ENCODE data around the gene FADS2. TPM values are rescaled to one million over a fixed set of nuclear protein-coding genes. Genes with fewer than 3 reads are reported as not detected.

The FADS2 gene
- total and polyA plus RNA-seq, 3 donors from 2014 or later: 73.5 to 123 (median 80.8) TPM

DNA sequence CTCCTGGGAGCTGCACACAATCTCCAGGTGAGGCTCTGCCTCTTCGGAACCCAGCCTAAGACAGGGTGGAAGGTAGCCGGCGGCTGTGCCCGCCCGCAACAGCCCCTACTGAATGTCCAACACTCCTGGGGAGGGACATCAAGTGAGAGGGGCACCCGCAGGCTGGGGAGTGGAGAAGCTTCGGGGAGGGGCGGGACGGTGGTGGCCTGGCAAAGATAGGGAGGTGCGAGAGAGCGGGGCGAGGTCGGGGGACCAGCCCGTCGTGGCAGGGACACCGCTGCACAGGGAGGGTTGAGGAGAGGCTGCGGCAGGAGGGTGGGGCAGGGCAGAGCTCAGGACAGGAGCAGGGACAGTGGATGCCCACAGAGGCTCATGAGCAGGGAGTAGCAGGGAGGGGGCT lies 72.2 kb downstream of the FADS2 start:
- 84 to 88% methylated on average over 17 of the region's 17 CpGs for WGBS, 2 donors
- H3K36me3 ChIP-seq (ENCODE audit: low read depth, missing control alignments): no peaks in the 10 kb centered on the region
- peaks cover 28% of the 10 kb centered on the region for H3K4me1 ChIP-seq
- no peak overlapping the region for H3K4me3 ChIP-seq
- TF ChIP-seq, protein P1, sequence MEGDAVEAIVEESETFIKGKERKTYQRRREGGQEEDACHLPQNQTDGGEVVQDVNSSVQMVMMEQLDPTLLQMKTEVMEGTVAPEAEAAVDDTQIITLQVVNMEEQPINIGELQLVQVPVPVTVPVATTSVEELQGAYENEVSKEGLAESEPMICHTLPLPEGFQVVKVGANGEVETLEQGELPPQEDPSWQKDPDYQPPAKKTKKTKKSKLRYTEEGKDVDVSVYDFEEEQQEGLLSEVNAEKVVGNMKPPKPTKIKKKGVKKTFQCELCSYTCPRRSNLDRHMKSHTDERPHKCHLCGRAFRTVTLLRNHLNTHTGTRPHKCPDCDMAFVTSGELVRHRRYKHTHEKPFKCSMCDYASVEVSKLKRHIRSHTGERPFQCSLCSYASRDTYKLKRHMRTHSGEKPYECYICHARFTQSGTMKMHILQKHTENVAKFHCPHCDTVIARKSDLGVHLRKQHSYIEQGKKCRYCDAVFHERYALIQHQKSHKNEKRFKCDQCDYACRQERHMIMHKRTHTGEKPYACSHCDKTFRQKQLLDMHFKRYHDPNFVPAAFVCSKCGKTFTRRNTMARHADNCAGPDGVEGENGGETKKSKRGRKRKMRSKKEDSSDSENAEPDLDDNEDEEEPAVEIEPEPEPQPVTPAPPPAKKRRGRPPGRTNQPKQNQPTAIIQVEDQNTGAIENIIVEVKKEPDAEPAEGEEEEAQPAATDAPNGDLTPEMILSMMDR (IDR thresholded peaks at IDR 0.05): no peak
- no peak for TF ChIP-seq POLR2A (IDR thresholded peaks at IDR 0.05)
- intact Hi-C loops (cut with DNase I; ENCODE audit: low total_unique reads): no loop called here
- H3K27ac ChIP-seq: peak overlapping the region in 1 of 2 donors; percentile 62
- no peak for DNase-seq
- H3K9me3 ChIP-seq: no peaks in the 10 kb centered on the region
- no peaks in the 10 kb centered on the region for H3K27me3 ChIP-seq

DNA sequence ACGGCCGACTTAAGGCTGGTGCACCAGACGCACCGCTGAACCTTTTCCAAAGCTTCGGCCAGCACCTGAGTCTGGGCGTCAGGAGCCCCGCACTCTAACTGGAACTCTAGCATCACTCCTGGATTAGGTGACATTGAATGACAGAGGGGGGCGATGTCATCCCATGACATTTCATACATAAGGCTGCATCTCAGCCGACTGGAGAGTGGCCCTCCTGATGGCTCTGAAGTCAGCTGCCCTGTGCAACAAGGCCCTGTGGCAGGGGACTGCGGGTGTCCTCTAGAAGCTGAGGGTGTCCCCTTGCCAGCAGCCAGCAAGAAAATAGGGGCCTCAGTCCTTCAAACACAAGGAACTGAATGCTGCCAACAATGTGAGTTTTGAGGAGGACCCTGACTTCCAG lies 73.3 kb downstream of the FADS2 start:
- peaks cover 28% of the 10 kb centered on the region for H3K4me1 ChIP-seq
- intact Hi-C loops (cut with DNase I; ENCODE audit: low total_unique reads): no loop called here
- H3K27ac ChIP-seq: peak overlapping the region in 1 of 2 donors; percentile 41
- DNase-seq: no peak
- no peaks in the 10 kb centered on the region for H3K27me3 ChIP-seq
- H3K36me3 ChIP-seq (ENCODE audit: low read depth, missing control alignments): no peaks in the 10 kb centered on the region
- no peaks in the 10 kb centered on the region for H3K9me3 ChIP-seq
- 77 to 95% methylated on average over 6 to 10 of the region's 10 CpGs for WGBS, 2 donors
- no peak for TF ChIP-seq POLR2A (IDR thresholded peaks at IDR 0.05)
- TF ChIP-seq, protein P1 (IDR thresholded peaks at IDR 0.05): no peak
- no peak overlapping the region for H3K4me3 ChIP-seq

DNA sequence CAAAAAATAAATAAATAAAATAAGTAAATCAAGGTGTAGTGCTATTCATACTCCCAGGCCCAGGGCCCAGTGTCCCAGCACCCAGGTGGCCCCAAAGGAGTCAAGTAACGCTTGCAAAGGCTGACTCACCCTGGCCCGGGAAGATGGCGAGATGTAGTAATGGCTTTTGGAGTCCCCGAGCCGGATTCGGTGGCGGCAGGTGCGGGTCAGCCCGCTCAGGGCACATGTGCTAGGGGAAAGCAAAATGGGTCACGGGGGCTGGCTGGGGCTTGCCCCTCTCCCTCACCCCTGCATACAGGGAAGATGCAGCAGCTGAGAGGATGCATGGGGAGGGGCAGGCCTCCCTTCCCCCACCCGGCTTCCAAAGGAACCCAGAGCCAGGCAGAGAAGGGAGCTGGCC lies 74.2 kb downstream of the FADS2 start:
- DNase-seq: no peak
- Histone ChIP-seq H3K27ac (peak overlapping the region in 1 of 2 donors; percentile 41), H3K4me1 (peaks cover 28% of the 10 kb centered on the region), H3K36me3 (ENCODE audit: low read depth, missing control alignments) (no peaks in the 10 kb centered on the region), H3K27me3 (no peaks in the 10 kb centered on the region), H3K9me3 (no peaks in the 10 kb centered on the region), H3K4me3 (no peak overlapping the region)
- intact Hi-C loops (cut with DNase I; ENCODE audit: low total_unique reads): no loop called here
- 87% methylated on average over 11 of the region's 11 CpGs; no CpG with 5 or more reads in 1 of the 2 donors for WGBS, 2 donors
- TF ChIP-seq, protein P1 (IDR thresholded peaks at IDR 0.05): no peak
- no peak for TF ChIP-seq POLR2A (IDR thresholded peaks at IDR 0.05)

DNA sequence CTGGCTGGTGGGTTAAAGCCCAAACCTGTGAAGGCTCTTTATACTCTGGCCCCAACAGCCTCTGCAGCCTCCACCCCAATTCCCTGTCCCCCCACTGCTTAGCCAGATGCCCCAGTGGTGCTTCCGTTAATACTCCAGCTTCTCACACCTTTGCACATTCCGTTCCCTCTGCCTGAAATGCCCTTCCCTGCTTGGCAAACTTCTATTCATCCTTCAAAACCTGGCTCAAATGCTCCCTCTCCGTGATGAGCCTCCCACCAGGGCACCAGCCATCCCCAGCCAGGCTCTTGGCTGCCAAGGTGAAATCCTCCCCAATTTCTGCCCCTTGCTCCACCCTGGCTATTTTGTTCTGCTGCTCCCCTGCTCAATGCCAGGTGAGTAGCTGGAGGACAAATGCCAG lies 75.7 kb downstream of the FADS2 start:
- TF ChIP-seq POLR2A (IDR thresholded peaks at IDR 0.05): no peak
- TF ChIP-seq, protein P1 (IDR thresholded peaks at IDR 0.05): no peak
- 90 to 97% methylated on average over 3 of the region's 3 CpGs for WGBS, 2 donors
- intact Hi-C loops (cut with DNase I; ENCODE audit: low total_unique reads): no loop called here
- Histone ChIP-seq H3K27me3 (no peaks in the 10 kb centered on the region), H3K4me1 (peaks cover 28% of the 10 kb centered on the region), H3K27ac (no peak overlapping the region), H3K36me3 (ENCODE audit: low read depth, missing control alignments) (no peaks in the 10 kb centered on the region), H3K4me3 (no peak overlapping the region), H3K9me3 (no peaks in the 10 kb centered on the region)
- DNase-seq: no peak

DNA sequence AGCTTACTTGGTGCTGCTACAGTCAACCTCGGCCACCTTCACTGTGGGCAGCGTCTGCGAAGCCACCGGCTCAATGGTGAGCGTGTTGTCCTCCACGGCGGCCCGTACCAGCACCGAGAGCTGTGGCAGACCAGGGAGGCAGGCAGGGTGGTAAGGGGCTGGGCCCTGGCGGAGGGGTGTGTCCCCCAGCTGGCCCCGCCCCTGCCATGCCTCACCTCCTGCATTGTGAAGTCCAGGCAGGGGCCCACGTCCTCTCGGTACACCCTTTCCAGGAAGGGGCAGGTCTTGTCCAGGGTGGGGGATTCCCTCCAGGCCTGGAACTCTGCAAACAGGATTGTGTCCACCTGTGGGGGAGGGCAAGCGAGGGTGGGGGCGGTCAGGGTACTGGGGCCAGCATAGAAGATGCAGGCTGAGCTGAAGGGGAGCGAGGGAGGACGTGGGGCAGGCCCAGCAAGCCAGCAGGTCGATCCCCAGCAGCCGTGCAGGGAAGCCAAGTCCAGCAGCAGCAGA lies 76.5 kb downstream of the FADS2 start:
- Histone ChIP-seq H3K4me3 (no peak overlapping the region), H3K36me3 (ENCODE audit: low read depth, missing control alignments) (no peaks in the 10 kb centered on the region), H3K4me1 (peaks cover 29% of the 10 kb centered on the region), H3K27me3 (no peaks in the 10 kb centered on the region), H3K9me3 (no peaks in the 10 kb centered on the region), H3K27ac (peak overlapping the region in 1 of 2 donors; percentile 24)
- TF ChIP-seq, protein P1 (IDR thresholded peaks at IDR 0.05): no peak
- no peak for TF ChIP-seq POLR2A (IDR thresholded peaks at IDR 0.05)
- intact Hi-C loops (cut with DNase I; ENCODE audit: low total_unique reads): no loop called here
- WGBS, 2 donors: 66 to 81% methylated on average over 14 to 19 of the region's 19 CpGs
- DNase-seq: no peak
